Stimulated activated CD8-positive, alpha-beta memory T cell treated with anti-CD3 and anti-CD28 coated beads, Interleukin-4, amount 100 ng/mL, for 48 hours (primary cell): ENCODE measurements around the gene KRTCAP3.

Experiments used
- DNase-seq: peaks from one replicate; pipeline ENCODE4 v3.0.0-alpha.2; 2020

Gene KRTCAP3

GRCh38 chr2:27442920-27443282 lies 720 bp downstream of the KRTCAP3 start:
- DNase-seq, result no peak

- no peak for DNase-seq
These were observed 3.0 kb downstream of the KRTCAP3 start for GRCh38 chr2:27445155-27445554.

- DNase-seq, result no peak
These were observed 3.4 kb downstream of the KRTCAP3 start for GRCh38 chr2:27445615-27446014.

- no peak for DNase-seq
These were observed 3.9 kb downstream of the KRTCAP3 start for GRCh38 chr2:27446057-27446456.

GRCh38 chr2:27448381-27448780 lies 6.2 kb downstream of the KRTCAP3 start:
- DNase-seq, result no peak

GRCh38 chr2:27451095-27451494 lies 8.9 kb downstream of the KRTCAP3 start:
- DNase-seq, result no peak

- DNase-seq, result no peak
These were observed 11.8 kb downstream of the KRTCAP3 start for GRCh38 chr2:27453968-27454367.

- DNase-seq, result no peak
These were observed 18.9 kb downstream of the KRTCAP3 start for GRCh38 chr2:27461118-27461517.

GRCh38 chr2:27464443-27464842 lies 22.3 kb downstream of the KRTCAP3 start:
- DNase-seq, result no peak

- no peak for DNase-seq
These were observed 29.8 kb downstream of the KRTCAP3 start for GRCh38 chr2:27471961-27472360.

GRCh38 chr2:27485496-27485895 lies 43.3 kb downstream of the KRTCAP3 start:
- DNase-seq, result no peak

- DNase-seq, result no peak
These were observed 46.9 kb downstream of the KRTCAP3 start for GRCh38 chr2:27489118-27489497.

- peak; percentile 99 for DNase-seq
These were observed 47.6 kb downstream of the KRTCAP3 start, which contains the start of gene IFT172 for GRCh38 chr2:27489498-27490397. Gene IFT172, minus strand, starts transcription at chr2:27489743. Its CDS starts 90 bp downstream, at chr2:27489653.

- DNase-seq, result no peak
These were observed 50.4 kb downstream of the KRTCAP3 start for GRCh38 chr2:27492557-27492956.

GRCh38 chr2:27493948-27494283 lies 51.7 kb downstream of the KRTCAP3 start:
- DNase-seq, result no peak
